Liver (tissue), 9 donors: ENCODE measurements around the gene LUC7L. TPM values are rescaled to one million over a fixed set of nuclear protein-coding genes. Genes with fewer than 3 reads are reported as not detected.

ENCODE experiments used
- DNase-seq: peaks from one replicate; pipeline ENCODE4 v3.0.0-alpha.2; 2017; ENCODE audit warnings: low spot score
- H3K27ac ChIP-seq, 2 donors: one replicate each; pipeline ENCODE4 v1.7.0; 2013; ENCODE audit warnings: inconsistent platforms in 2 of 2, low read length in 2 of 2, control low read depth in 1 of 2, low read depth in 1 of 2, mild to moderate bottlenecking in 1 of 2
- H3K27me3 ChIP-seq, 4 donors: one replicate each; pipeline versions ENCODE4 v1.6.1 to v1.7.0; 2013; ENCODE audit warnings: low read length in 3 of 4, inconsistent platforms in 1 of 4, mild to moderate bottlenecking in 1 of 4, moderate library complexity in 1 of 4; ENCODE audit not compliant: control insufficient read depth in 4 of 4, insufficient read depth in 4 of 4
- H3K36me3 ChIP-seq, 4 donors: one replicate each; pipeline versions ENCODE4 v1.6.1 to v1.7.0; 2013; ENCODE audit warnings: low read length in 3 of 4, mild to moderate bottlenecking in 3 of 4, low read depth in 1 of 4, moderate library complexity in 1 of 4; ENCODE audit not compliant: control insufficient read depth in 4 of 4, insufficient read depth in 3 of 4
- H3K4me1 ChIP-seq, 4 donors: one replicate each; pipeline versions ENCODE4 v1.6.1 to v1.7.0; 2013; ENCODE audit warnings: low read length in 3 of 4, mild to moderate bottlenecking in 3 of 4, moderate library complexity in 1 of 4; ENCODE audit not compliant: control insufficient read depth in 4 of 4, insufficient read depth in 4 of 4
- H3K4me3 ChIP-seq, 3 donors: one replicate each; pipeline versions ENCODE4 v1.6.1 to v1.7.0; 2013; ENCODE audit warnings: low read length in 3 of 3, control low read depth in 1 of 3, low read depth in 1 of 3, mild to moderate bottlenecking in 1 of 3
- H3K9ac ChIP-seq, 2 donors: one replicate each; pipeline ENCODE4 v1.7.0; 2013; ENCODE audit warnings: low read length in 2 of 2, mild to moderate bottlenecking in 2 of 2, moderate library complexity in 2 of 2, control low read depth in 1 of 2, low read depth in 1 of 2
- H3K9me3 ChIP-seq, 4 donors: one replicate each; pipeline versions ENCODE4 v1.6.1 to v1.7.0; 2013; ENCODE audit warnings: low read length in 3 of 4; ENCODE audit not compliant: control insufficient read depth in 4 of 4
- ATF3 ChIP-seq: IDR thresholded peaks from 2 replicates; pipeline ENCODE4 v1.6.1; 2016; ENCODE audit warnings: antibody characterized with exemption
- CTCF ChIP-seq: fragments of 150-350 bp; IDR thresholded peaks from 2 replicates; pipeline ENCODE4 v1.5.1; 2017; ENCODE audit warnings: improper control_type of control experiment, low read depth, low read length; ENCODE audit not compliant: missing input control
- EGR1 ChIP-seq, 2 donors: IDR thresholded peaks; 2 replicates each; pipeline ENCODE4 v1.6.1; 2016 to 2018; ENCODE audit warnings: antibody characterized with exemption in 2 of 2, low read depth in 2 of 2
- FOXA2 ChIP-seq: IDR thresholded peaks from 2 replicates; pipeline ENCODE4 v1.6.1; 2016; ENCODE audit warnings: antibody characterized with exemption
- HNF4A ChIP-seq, 2 donors: conservative IDR thresholded peaks; 2 replicates each; pipeline ENCODE4 v1.6.1; 2016; ENCODE audit warnings: antibody characterized with exemption in 2 of 2, mild to moderate bottlenecking in 2 of 2
- HNF4G ChIP-seq: IDR thresholded peaks from 2 replicates; pipeline ENCODE4 v1.6.1; 2016; ENCODE audit warnings: antibody characterized with exemption
- JUND ChIP-seq, 2 donors: IDR thresholded peaks; 2 replicates each; pipeline ENCODE4 v1.6.1; 2016; ENCODE audit warnings: antibody characterized with exemption in 2 of 2
- MAX ChIP-seq: IDR thresholded peaks from 2 replicates; pipeline ENCODE4 v1.6.1; 2016; ENCODE audit warnings: antibody characterized with exemption
- NR2F2 ChIP-seq: IDR thresholded peaks from 2 replicates; pipeline ENCODE4 v1.6.1; 2016; ENCODE audit warnings: antibody characterized with exemption
- RAD21 ChIP-seq, 2 donors: IDR thresholded peaks; 2 replicates each; pipeline ENCODE4 v1.6.1; 2016; ENCODE audit warnings: antibody characterized with exemption in 2 of 2, mild to moderate bottlenecking in 2 of 2
- REST ChIP-seq: IDR thresholded peaks from 2 replicates; pipeline ENCODE4 v1.6.1; 2016; ENCODE audit warnings: antibody characterized with exemption, mild to moderate bottlenecking
- RXRA ChIP-seq, 2 donors: IDR thresholded peaks; 2 replicates each; pipeline ENCODE4 v1.6.1; 2017 to 2018; ENCODE audit warnings: antibody characterized with exemption in 2 of 2, mild to moderate bottlenecking in 1 of 2
- SP1 ChIP-seq: IDR thresholded peaks from 2 replicates; pipeline ENCODE4 v1.6.1; 2018; ENCODE audit warnings: antibody characterized with exemption, mild to moderate bottlenecking
- TAF1 ChIP-seq: conservative IDR thresholded peaks from 2 replicates; pipeline ENCODE4 v1.6.1; 2016; ENCODE audit warnings: antibody characterized with exemption, mild to moderate bottlenecking
- YY1 ChIP-seq: IDR thresholded peaks from 2 replicates; pipeline ENCODE4 v1.6.1; 2016; ENCODE audit warnings: antibody characterized with exemption, mild to moderate bottlenecking
- WGBS: extraction: QIAGEN DNeasy Blood & Tissue Kit; methylation state at CpG from one replicate; pipeline ENCODE4 v1.1.7; 2013; 5-methylcytosine and 5-hydroxymethylcytosine counted together
- polyA plus RNA-seq, 2 donors: library from polyadenylated mRNA; stranded (reverse) in 1 of 2; unstranded in 1 of 2; fragments of 200-250 nt in 1 of 2; fragments of >200 nt in 1 of 2; fragmentation: Nextera tagmentation in 1 of 2; extraction: Ambion mirVana in 1 of 2; gene quantifications; one replicate each; pipeline versions ENCODE4 v1.2.1 to v1.2.3, GENCODE V29; 2013 to 2015
- total RNA-seq, 2 donors: library from RNA; depleted of rRNA; stranded (reverse); fragments of >200 nt; gene quantifications; one replicate each; pipeline ENCODE4 v1.2.3, GENCODE V29; 2014
- donor health status: healthy.
- donor health status: healthy.
- donor health status: healthy.
- donor health status: healthy.
- donor health status: healthy.

The LUC7L gene
- total and polyA plus RNA-seq, 4 donors: 11.5 to 34.3 (median 19.6) TPM

- DNase-seq: peak; percentile 59
- TF ChIP-seq RXRA (IDR thresholded peaks at IDR 0.05) (no peak), TAF1 (no peak), NR2F2 (no peak), EGR1 (IDR thresholded peaks at IDR 0.05; ENCODE audit: low read depth in 2 of 2) (no peak), RAD21 (IDR thresholded peaks at IDR 0.05) (no peak)
- Histone ChIP-seq H3K4me1 (peaks cover 2 to 12% (median 10%) of the 10 kb centered on the region in 4 donors), H3K4me3 (no peak overlapping the region), H3K9ac (no peak overlapping the region), H3K27me3 (peaks cover 8 to 19% (median 10%) of the 10 kb centered on the region in 4 donors), H3K36me3 (no peaks in the 10 kb centered on the region), H3K9me3 (no peaks in the 10 kb centered on the region), H3K27ac (no peak overlapping the region)
- 14% methylated on average over 11 of the region's 11 CpGs for WGBS
Measured at GRCh38 chr16:167122-167690, 62.0 kb downstream of the LUC7L start.

- Histone ChIP-seq H3K9me3 (no peaks in the 10 kb centered on the region), H3K27ac (no peak overlapping the region), H3K4me1 (peaks cover 2 to 12% (median 10%) of the 10 kb centered on the region in 4 donors), H3K9ac (no peak overlapping the region), H3K36me3 (no peaks in the 10 kb centered on the region), H3K27me3 (peaks cover 8 to 19% (median 10%) of the 10 kb centered on the region in 4 donors), H3K4me3 (no peak overlapping the region)
- no peak for DNase-seq
- 6% methylated on average over 45 of the region's 45 CpGs for WGBS
- no peak for TF ChIP-seq TAF1
Measured at GRCh38 chr16:166375-167121, 62.7 kb downstream of the LUC7L start.

- Histone ChIP-seq H3K27me3 (peaks cover 7 to 18% (median 10%) of the 10 kb centered on the region in 4 donors), H3K4me3 (peak within 1 kb of the TSS in 1 of 3 donors; percentile 0), H3K9ac (no peak within 1 kb of the TSS), H3K27ac (no peak within 1 kb of the TSS), H3K36me3 (no peaks in the 10 kb centered on the region), H3K4me1 (peaks cover 2 to 12% (median 10%) of the 10 kb centered on the region in 4 donors), H3K9me3 (no peaks in the 10 kb centered on the region)
- WGBS: 5% methylated on average over 75 of the region's 75 CpGs
- TF ChIP-seq FOXA2 (no peak), ATF3 (no peak), HNF4A (conservative IDR thresholded peaks at IDR 0.05) (no peak), RAD21 (IDR thresholded peaks at IDR 0.05) (no peak), SP1 (no peak), TAF1 (no peak), MAX (no peak), JUND (IDR thresholded peaks at IDR 0.05) (no peak), EGR1 (IDR thresholded peaks at IDR 0.05; ENCODE audit: low read depth in 2 of 2) (no peak), CTCF (no peak), YY1 (no peak), REST (no peak), HNF4G (no peak)
- peak; percentile 83 for DNase-seq
Measured at GRCh38 chr16:165539-166374, 63.5 kb downstream of the LUC7L start, which contains the start of gene HBM. Gene HBM, plus strand, starts transcription at chr16:165978. Its CDS starts 20 bp downstream, at chr16:165998.
